Caco-2 (cell line): ENCODE data around the gene NKX2-4. TPM values are rescaled to one million over a fixed set of nuclear protein-coding genes. Genes with fewer than 3 reads are reported as not detected.

Experiments
- BruUV-seq: library from RNA; stranded (reverse); fragments of 400-500 nt; replicated peaks from 2 replicates; lab custom pipeline; 2021; lab: Mats Ljungman, UMichigan
- CTCF ChIA-PET: fragments of 300-600 bp; sonication (Branson Sonifier 250); formaldehyde crosslinking; loops from one replicate; lab custom pipeline; 2022; ENCODE audit warnings: antibody characterized with exemption; lab: Charles Lee
- POLR2A ChIA-PET: fragments of 300-600 bp; sonication (Branson Sonifier 250); formaldehyde crosslinking; loops from one replicate; lab custom pipeline; 2022; ENCODE audit warnings: antibody characterized with exemption; lab: Charles Lee
- DNase-seq, 2 experiments: peaks; one replicate each; pipeline versions ENCODE4 v3.0.0 to v3.0.0-alpha.2; 2020 to 2022
- H3K27me3 ChIP-seq: replicated peaks from 2 replicates; pipeline ENCODE4 v1.6.0; 2011; ENCODE audit warnings: low read length; ENCODE audit not compliant: control insufficient read depth, insufficient read depth
- H3K36me3 ChIP-seq: 2 replicates; pipeline ENCODE4 v1.5.1; 2011; ENCODE audit warnings: low read length; ENCODE audit not compliant: control insufficient read depth, insufficient read depth
- H3K4me1 ChIP-seq: fragments of 250-450 bp; sonication (Bioruptor Pico); 2 replicates; pipeline ENCODE4 v1.5.1; 2020; ENCODE audit warnings: mild to moderate bottlenecking
- H3K4me3 ChIP-seq: 2 replicates; pipeline ENCODE4 v1.5.1; 2011; ENCODE audit warnings: low read depth, mild to moderate bottlenecking, control low read depth, low read length
- H3K9me3 ChIP-seq: fragments of 250-450 bp; sonication (Bioruptor Pico); 2 replicates; pipeline ENCODE4 v1.5.1; 2020; ENCODE audit warnings: mild to moderate bottlenecking, moderate library complexity
- H3K27ac Mint-ChIP-seq: one replicate; pipeline ENCODE4 v1.8.0; 2022; ENCODE audit warnings: mixed read lengths; ENCODE audit not compliant: unreplicated experiment
- H3K27me3 Mint-ChIP-seq: one replicate; pipeline ENCODE4 v1.8.0; 2022; ENCODE audit warnings: mixed read lengths; ENCODE audit not compliant: insufficient read depth, unreplicated experiment
- H3K36me3 Mint-ChIP-seq: one replicate; pipeline ENCODE4 v1.8.0; 2022; ENCODE audit warnings: mild to moderate bottlenecking, mixed read lengths; ENCODE audit not compliant: insufficient read depth, unreplicated experiment
- H3K4me1 Mint-ChIP-seq: one replicate; pipeline ENCODE4 v1.8.0; 2022; ENCODE audit warnings: low read depth, mixed read lengths; ENCODE audit not compliant: unreplicated experiment
- H3K4me3 Mint-ChIP-seq: one replicate; pipeline ENCODE4 v1.8.0; 2022; ENCODE audit warnings: mild to moderate bottlenecking, moderate library complexity, mixed read lengths; ENCODE audit not compliant: unreplicated experiment
- H3K9me3 Mint-ChIP-seq: one replicate; pipeline ENCODE4 v1.8.0; 2022; ENCODE audit warnings: mixed read lengths; ENCODE audit not compliant: unreplicated experiment
- CTCF ChIP-seq, 2 experiments: fragments of 200-600 bp in 1 of 2; IDR thresholded peaks; 1 replicate in 1 of 2; 2 replicates in 1 of 2; pipeline versions ENCODE4 v1.5.1 to v1.8.0; 2011 to 2022; ENCODE audit warnings: antibody characterized with exemption in 1 of 2, control low read depth in 1 of 2, inconsistent platforms in 1 of 2, low read depth in 1 of 2, low read length in 1 of 2, mild to moderate bottlenecking in 1 of 2, moderate library complexity in 1 of 2; ENCODE audit not compliant: insufficient read depth in 1 of 2, severe bottlenecking in 1 of 2, unreplicated experiment in 1 of 2
- intact Hi-C: fragments of 100-400 bp; cut with micrococcal nuclease; formaldehyde crosslinking; loops from one replicate; pipeline ENCODE4 v1.10.0; 2022; ENCODE audit not compliant: unreplicated experiment
- total RNA-seq: library from RNA; stranded (reverse); gene quantifications from 2 replicates; pipeline ENCODE4 v1.2.3, GENCODE V29; 2022

Gene NKX2-4
- total RNA-seq, 1 experiment from 2014 or later = not detected

GRCh38 chr20:21395666-21396598 lies 1.4 kb downstream of the NKX2-4 start:
- TF ChIP-seq CTCF (IDR thresholded peaks at IDR 0.05; ENCODE audit: insufficient read depth in 1 of 2, low read depth in 1 of 2, low read length in 1 of 2, severe bottlenecking in 1 of 2, unreplicated experiment in 1 of 2) = no peak
- no peaks in the 10 kb centered on the region for H3K27me3 ChIP-seq
- Mint-ChIP-seq H3K4me3 (no peak overlapping the region), H3K4me1 (no peaks in the 10 kb centered on the region), H3K27me3 (no peaks in the 10 kb centered on the region), H3K36me3 (peaks cover 20% of the 10 kb centered on the region), H3K27ac (no peak overlapping the region), H3K9me3 (no peaks in the 10 kb centered on the region)
- no peak for DNase-seq
- no peak overlapping the region for H3K4me3 ChIP-seq
- POLR2A ChIA-PET = no interaction called here
- no peaks in the 10 kb centered on the region for H3K36me3 ChIP-seq
- H3K4me1 ChIP-seq = no peaks in the 10 kb centered on the region
- no peaks in the 10 kb centered on the region for H3K9me3 ChIP-seq
- intact Hi-C loops = no loop called here
- CTCF ChIA-PET = interaction anchor here (0.6 kb wide), 1 partner anchor 30 kb away, joined by 4 read pairs; no protein-coding TSS in a partner anchor
- BruUV-seq = no TSS peak

- Mint-ChIP-seq H3K27me3 (no peaks in the 10 kb centered on the region), H3K4me3 (no peak overlapping the region), H3K27ac (no peak overlapping the region), H3K36me3 (peaks cover 27% of the 10 kb centered on the region), H3K9me3 (no peaks in the 10 kb centered on the region), H3K4me1 (no peaks in the 10 kb centered on the region)
- POLR2A ChIA-PET = no interaction called here
- no peak overlapping the region for H3K4me3 ChIP-seq
- no peak for TF ChIP-seq CTCF (IDR thresholded peaks at IDR 0.05; ENCODE audit: insufficient read depth in 1 of 2, low read depth in 1 of 2, low read length in 1 of 2, severe bottlenecking in 1 of 2, unreplicated experiment in 1 of 2)
- no peaks in the 10 kb centered on the region for H3K36me3 ChIP-seq
- intact Hi-C loops = no loop called here
- H3K4me1 ChIP-seq = no peaks in the 10 kb centered on the region
- no TSS peak for BruUV-seq
- no peaks in the 10 kb centered on the region for H3K9me3 ChIP-seq
- DNase-seq = no peak
- CTCF ChIA-PET = interaction anchor here (0.6 kb wide), 1 partner anchor 29 kb away, joined by 4 read pairs; no protein-coding TSS in a partner anchor
- no peaks in the 10 kb centered on the region for H3K27me3 ChIP-seq
These were observed 2.2 kb downstream of the NKX2-4 start for GRCh38 chr20:21395051-21395665.

GRCh38 chr20:21394551-21394950 lies 2.8 kb downstream of the NKX2-4 start:
- H3K9me3 ChIP-seq = no peaks in the 10 kb centered on the region
- H3K4me3 Mint-ChIP-seq = no peak overlapping the region
- intact Hi-C loops = no loop called here
- H3K4me1 ChIP-seq = no peaks in the 10 kb centered on the region
- H3K36me3 Mint-ChIP-seq = peaks cover 31% of the 10 kb centered on the region
- no peak for DNase-seq
- no TSS peak for BruUV-seq
- no peaks in the 10 kb centered on the region for H3K9me3 Mint-ChIP-seq
- no peaks in the 10 kb centered on the region for H3K27me3 Mint-ChIP-seq
- H3K27ac Mint-ChIP-seq = no peak overlapping the region
- no peaks in the 10 kb centered on the region for H3K27me3 ChIP-seq
- H3K4me3 ChIP-seq = no peak overlapping the region
- ChIA-PET POLR2A (no interaction called here), CTCF (no interaction called here)
- H3K4me1 Mint-ChIP-seq = no peaks in the 10 kb centered on the region
- no peaks in the 10 kb centered on the region for H3K36me3 ChIP-seq
- no peak for TF ChIP-seq CTCF (IDR thresholded peaks at IDR 0.05; ENCODE audit: insufficient read depth in 1 of 2, low read depth in 1 of 2, low read length in 1 of 2, severe bottlenecking in 1 of 2, unreplicated experiment in 1 of 2)
